Cardiac muscle cell (in vitro differentiated cells and primary cell): ENCODE measurements around the gene RHBG. TPM values are rescaled to one million over a fixed set of nuclear protein-coding genes. Genes with fewer than 3 reads are reported as not detected.
A peak's percentile ranks its signal among the peaks of the same experiment; 100 is the strongest.
"Not testable (repeated sequence)": the region's sequence is repeated elsewhere in the genome, so short reads cannot be mapped to it uniquely, and the experiment has no call there.

Experiments used
- DNase-seq, 2 donors: peaks; one replicate each; pipeline versions ENCODE4 v3.0.0 to v3.0.0-alpha.2; 2010 to 2017; ENCODE audit warnings: low read depth in 1 of 2, low spot score in 1 of 2
- H3K27ac ChIP-seq: fragments of 200-600 bp; sonication (generic); 2 replicates; pipeline ENCODE4 v1.5.1; 2016
- H3K27me3 ChIP-seq: fragments of 200-600 bp; sonication (generic); 2 replicates; pipeline ENCODE4 v1.6.0; 2016; ENCODE audit warnings: control low read depth
- H3K36me3 ChIP-seq: fragments of 200-600 bp; sonication (generic); 2 replicates; pipeline ENCODE4 v1.5.1; 2016; ENCODE audit warnings: control low read depth
- H3K4me1 ChIP-seq: fragments of 200-600 bp; sonication (generic); 2 replicates; pipeline ENCODE4 v1.8.1; 2017; ENCODE audit warnings: low read depth, mild to moderate bottlenecking, mixed run types
- H3K4me3 ChIP-seq: fragments of 200-600 bp; sonication (generic); 2 replicates; pipeline ENCODE4 v1.5.1; 2016; ENCODE audit warnings: mild to moderate bottlenecking
- H3K9me3 ChIP-seq: fragments of 200-600 bp; sonication (generic); 2 replicates; pipeline ENCODE4 v1.5.1; 2017; ENCODE audit warnings: low read depth, mild to moderate bottlenecking, control low read depth
- polyA plus RNA-seq: library from polyadenylated mRNA; unstranded; fragments of >200 nt; fragmentation: Nextera tagmentation; extraction: Ambion mirVana; gene quantifications from 2 replicates; pipeline ENCODE4 v1.2.1, GENCODE V29; 2016
- total RNA-seq: library from RNA; depleted of rRNA; stranded (reverse); fragments of >200 nt; gene quantifications from 2 replicates; pipeline ENCODE4 v1.2.3, GENCODE V29; 2016
- TF ChIP-seq, protein P1 (sequence below): IDR thresholded peaks from 2 replicates; pipeline ENCODE4 v1.5.1; 2012; ENCODE audit warnings: low read depth, mild to moderate bottlenecking, low read length

RHBG gene
- total and polyA plus RNA-seq, 2 experiments from 2014 or later = not detected

GRCh38 chr1:156337052-156337887, 31.7 kb upstream of the RHBG start:
- TF ChIP-seq, protein P1, sequence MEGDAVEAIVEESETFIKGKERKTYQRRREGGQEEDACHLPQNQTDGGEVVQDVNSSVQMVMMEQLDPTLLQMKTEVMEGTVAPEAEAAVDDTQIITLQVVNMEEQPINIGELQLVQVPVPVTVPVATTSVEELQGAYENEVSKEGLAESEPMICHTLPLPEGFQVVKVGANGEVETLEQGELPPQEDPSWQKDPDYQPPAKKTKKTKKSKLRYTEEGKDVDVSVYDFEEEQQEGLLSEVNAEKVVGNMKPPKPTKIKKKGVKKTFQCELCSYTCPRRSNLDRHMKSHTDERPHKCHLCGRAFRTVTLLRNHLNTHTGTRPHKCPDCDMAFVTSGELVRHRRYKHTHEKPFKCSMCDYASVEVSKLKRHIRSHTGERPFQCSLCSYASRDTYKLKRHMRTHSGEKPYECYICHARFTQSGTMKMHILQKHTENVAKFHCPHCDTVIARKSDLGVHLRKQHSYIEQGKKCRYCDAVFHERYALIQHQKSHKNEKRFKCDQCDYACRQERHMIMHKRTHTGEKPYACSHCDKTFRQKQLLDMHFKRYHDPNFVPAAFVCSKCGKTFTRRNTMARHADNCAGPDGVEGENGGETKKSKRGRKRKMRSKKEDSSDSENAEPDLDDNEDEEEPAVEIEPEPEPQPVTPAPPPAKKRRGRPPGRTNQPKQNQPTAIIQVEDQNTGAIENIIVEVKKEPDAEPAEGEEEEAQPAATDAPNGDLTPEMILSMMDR = no peak

GRCh38 chr1:156337888-156338179, 31.2 kb upstream of the RHBG start:
- peak overlapping the region; percentile 98 for H3K4me3 ChIP-seq
- no peaks in the 10 kb centered on the region for H3K9me3 ChIP-seq
- H3K27ac ChIP-seq = peak overlapping the region; percentile 85
- H3K36me3 ChIP-seq = peaks cover 24% of the 10 kb centered on the region
- no peak for DNase-seq
- H3K27me3 ChIP-seq = no peaks in the 10 kb centered on the region
- peaks cover 9% of the 10 kb centered on the region for H3K4me1 ChIP-seq
- TF ChIP-seq, protein P1 = no peak

More at GRCh38 chr1:156337052-156337887, 31.7 kb upstream of the RHBG start:
- peaks cover 9% of the 10 kb centered on the region for H3K4me1 ChIP-seq
- peak overlapping the region; percentile 85 for H3K27ac ChIP-seq
- no peaks in the 10 kb centered on the region for H3K9me3 ChIP-seq
- DNase-seq = no peak
- H3K27me3 ChIP-seq = no peaks in the 10 kb centered on the region
- peaks cover 30% of the 10 kb centered on the region for H3K36me3 ChIP-seq
- H3K4me3 ChIP-seq = peak overlapping the region; percentile 98

DNA sequence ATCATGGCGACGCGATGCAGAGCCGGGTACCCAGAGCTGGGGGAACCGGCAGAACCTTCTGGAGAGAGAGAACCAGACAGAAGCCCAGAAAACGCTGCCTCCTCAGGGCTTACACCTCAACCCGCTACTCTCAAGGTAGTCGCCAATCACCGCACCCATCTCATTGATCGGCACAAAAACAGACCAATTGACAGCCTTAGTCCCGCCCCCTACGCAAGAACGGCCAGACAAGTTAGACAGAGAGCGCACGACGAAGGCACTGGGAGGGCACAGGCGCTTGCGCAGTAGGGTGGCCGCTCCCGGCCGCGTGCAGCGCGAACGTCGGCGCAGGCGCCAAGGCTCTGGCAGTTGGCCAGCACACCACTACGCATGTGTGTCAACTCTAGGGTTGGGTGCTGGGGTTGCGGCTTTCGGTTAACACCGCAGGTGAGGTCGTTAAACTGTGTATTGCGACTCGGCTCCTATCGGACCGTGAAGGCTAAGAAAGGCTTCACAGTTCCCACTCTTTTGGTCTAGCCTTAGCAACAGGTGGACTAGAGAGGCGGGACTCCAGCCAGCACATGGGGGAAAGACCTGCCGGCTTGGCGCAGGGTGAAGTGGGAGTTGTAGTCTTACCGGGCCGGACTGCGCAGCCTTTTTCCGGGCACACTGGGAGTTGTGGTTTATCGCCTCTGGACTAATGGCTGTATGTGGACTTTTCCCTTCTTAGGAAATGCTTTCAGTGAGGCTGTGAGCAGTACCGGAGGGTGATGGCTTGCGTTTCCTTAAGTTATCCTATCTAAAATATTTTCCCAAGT, 30.6 kb upstream of the RHBG start, which contains the start of the genes CCT3 and TSACC:
CCT3 (minus strand) TSS at position 113 of the 797 bp plus-strand sequence; CDS start at position 5, 108 bp downstream.
TSACC (plus strand) TSS at position 347 of the 797 bp plus-strand sequence. CDS start 1,232 bp downstream, outside the sequence.
- Histone ChIP-seq H3K4me3 (peak within 1 kb of the TSS; percentile 98), H3K36me3 (peaks cover 21% of the 10 kb centered on the region), H3K27me3 (no peaks in the 10 kb centered on the region), H3K27ac (peak within 1 kb of the TSS; percentile 85), H3K4me1 (peaks cover 9% of the 10 kb centered on the region), H3K9me3 (no peaks in the 10 kb centered on the region)
- DNase-seq = peak; percentile 98 to 100
- TF ChIP-seq, protein P1 = no peak

- H3K36me3 ChIP-seq = no peaks in the 10 kb centered on the region
- H3K27ac ChIP-seq = no peak overlapping the region
- TF ChIP-seq, protein P1 = no peak
- H3K4me3 ChIP-seq = no peak overlapping the region
- no peaks in the 10 kb centered on the region for H3K4me1 ChIP-seq
- H3K27me3 ChIP-seq = no peaks in the 10 kb centered on the region
- no peaks in the 10 kb centered on the region for H3K9me3 ChIP-seq
- no peak for DNase-seq
These were observed 26.6 kb upstream of the RHBG start for GRCh38 chr1:156342166-156342955.

DNA sequence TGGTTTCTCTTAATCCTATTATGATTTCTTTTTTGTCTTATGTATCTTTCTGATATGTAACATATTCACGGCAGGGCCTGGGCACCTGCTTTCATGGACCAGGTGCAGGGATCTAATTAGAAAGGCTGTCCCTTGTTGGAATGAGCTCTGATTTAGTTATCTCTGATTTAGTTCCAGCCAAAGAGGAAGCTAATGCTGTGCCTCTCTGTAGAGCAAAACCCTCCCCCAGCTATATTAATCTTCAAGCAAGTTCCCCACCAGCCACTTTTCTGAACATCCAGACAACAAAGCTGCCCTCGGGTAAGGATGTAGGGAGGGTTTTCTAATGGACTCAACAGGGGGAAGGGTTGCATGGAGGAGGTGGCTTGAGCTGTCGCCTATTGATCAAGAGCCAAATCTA, 24.6 kb upstream of the RHBG start:
- H3K9me3 ChIP-seq = no peaks in the 10 kb centered on the region
- H3K27ac ChIP-seq = no peak overlapping the region
- no peaks in the 10 kb centered on the region for H3K36me3 ChIP-seq
- H3K27me3 ChIP-seq = no peaks in the 10 kb centered on the region
- no peak overlapping the region for H3K4me3 ChIP-seq
- TF ChIP-seq, protein P1 = no peak
- no peak for DNase-seq
- no peaks in the 10 kb centered on the region for H3K4me1 ChIP-seq

- not testable (repeated sequence) for H3K4me1 ChIP-seq, H3K9me3 ChIP-seq, H3K4me3 ChIP-seq, H3K36me3 ChIP-seq, H3K27ac ChIP-seq, DNase-seq, H3K27me3 ChIP-seq
These were observed 23.0 kb upstream of the RHBG start for GRCh38 chr1:156346035-156346434.
